Muscle layer of duodenum (tissue), 2 donors: ENCODE results near the gene TTI1.

Experiments
- H3K27ac ChIP-seq: one replicate; pipeline ENCODE4 v1.7.0; 2013; ENCODE audit warnings: mild to moderate bottlenecking, low read length
- H3K27me3 ChIP-seq: one replicate; pipeline ENCODE4 v1.7.0; 2013; ENCODE audit warnings: low read depth, mild to moderate bottlenecking, control low read depth, low read length
- H3K36me3 ChIP-seq, 2 donors: one replicate each; pipeline ENCODE4 v1.7.0; 2013; ENCODE audit warnings: low read length in 2 of 2, control low read depth in 1 of 2, mild to moderate bottlenecking in 1 of 2; ENCODE audit not compliant: insufficient read depth in 2 of 2, control insufficient read depth in 1 of 2
- H3K4me1 ChIP-seq, 2 donors: one replicate each; pipeline ENCODE4 v1.7.0; 2013; ENCODE audit warnings: low read length in 2 of 2, mild to moderate bottlenecking in 2 of 2, control low read depth in 1 of 2, moderate library complexity in 1 of 2; ENCODE audit not compliant: insufficient read depth in 2 of 2, control insufficient read depth in 1 of 2
- H3K4me3 ChIP-seq, 2 donors: one replicate each; pipeline ENCODE4 v1.7.0; 2013; ENCODE audit warnings: low read length in 2 of 2, low read depth in 1 of 2, mild to moderate bottlenecking in 1 of 2
- H3K9me3 ChIP-seq, 2 donors: one replicate each; pipeline ENCODE4 v1.7.0; 2013; ENCODE audit warnings: low read length in 2 of 2, control low read depth in 1 of 2, mild to moderate bottlenecking in 1 of 2; ENCODE audit not compliant: control insufficient read depth in 1 of 2
- donor health status: healthy.

The TTI1 gene

GRCh38 chr20:38066969-38067716 lies 33.9 kb upstream of the TTI1 start:
- no peak overlapping the region for H3K4me3 ChIP-seq
- H3K36me3 ChIP-seq: peaks cover 64 to 69% of the 10 kb centered on the region in 2 donors
- H3K27ac ChIP-seq: no peak overlapping the region
- H3K27me3 ChIP-seq: no peaks in the 10 kb centered on the region
- H3K9me3 ChIP-seq: no peaks in the 10 kb centered on the region
- no peaks in the 10 kb centered on the region for H3K4me1 ChIP-seq

- Histone ChIP-seq H3K4me1 (no peaks in the 10 kb centered on the region), H3K27me3 (no peaks in the 10 kb centered on the region), H3K9me3 (no peaks in the 10 kb centered on the region), H3K4me3 (no peak overlapping the region), H3K36me3 (peaks cover 70 to 72% of the 10 kb centered on the region in 2 donors), H3K27ac (no peak overlapping the region)
Observed at GRCh38 chr20:38065764-38066375, 32.6 kb upstream of the TTI1 start.

GRCh38 chr20:38063911-38064530 lies 30.8 kb upstream of the TTI1 start:
- Histone ChIP-seq H3K36me3 (peaks cover 70 to 72% of the 10 kb centered on the region in 2 donors), H3K27ac (no peak overlapping the region)

GRCh38 chr20:38062890-38063289 lies 29.6 kb upstream of the TTI1 start:
- Histone ChIP-seq H3K27ac (no peak overlapping the region), H3K27me3 (no peaks in the 10 kb centered on the region), H3K4me3 (no peak overlapping the region), H3K36me3 (peaks cover 70 to 72% of the 10 kb centered on the region in 2 donors), H3K9me3 (no peaks in the 10 kb centered on the region), H3K4me1 (no peaks in the 10 kb centered on the region)

More at GRCh38 chr20:38063911-38064530, 30.8 kb upstream of the TTI1 start:
- Histone ChIP-seq H3K27me3 (no peaks in the 10 kb centered on the region), H3K4me3 (no peak overlapping the region), H3K9me3 (no peaks in the 10 kb centered on the region), H3K4me1 (no peaks in the 10 kb centered on the region)

GRCh38 chr20:38061109-38061508 lies 27.9 kb upstream of the TTI1 start:
- no peaks in the 10 kb centered on the region for H3K27me3 ChIP-seq
- peaks cover 0 to 4% of the 10 kb centered on the region in 2 donors for H3K4me1 ChIP-seq
- no peak overlapping the region for H3K27ac ChIP-seq
- H3K4me3 ChIP-seq: no peak overlapping the region
- peaks cover 56 to 62% of the 10 kb centered on the region in 2 donors for H3K36me3 ChIP-seq
- no peaks in the 10 kb centered on the region for H3K9me3 ChIP-seq

GRCh38 chr20:38060536-38060935 lies 27.3 kb upstream of the TTI1 start:
- Histone ChIP-seq H3K27ac (no peak overlapping the region), H3K36me3 (peaks cover 52 to 57% of the 10 kb centered on the region in 2 donors)

GRCh38 chr20:38059832-38060231 lies 26.6 kb upstream of the TTI1 start:
- Histone ChIP-seq H3K4me1 (peaks cover 0 to 4% of the 10 kb centered on the region in 2 donors), H3K27ac (no peak overlapping the region), H3K27me3 (no peaks in the 10 kb centered on the region), H3K4me3 (no peak overlapping the region), H3K36me3 (peaks cover 56 to 57% of the 10 kb centered on the region in 2 donors), H3K9me3 (no peaks in the 10 kb centered on the region)

More at GRCh38 chr20:38060536-38060935, 27.3 kb upstream of the TTI1 start:
- Histone ChIP-seq H3K4me1 (peaks cover 0 to 4% of the 10 kb centered on the region in 2 donors), H3K4me3 (no peak overlapping the region), H3K9me3 (no peaks in the 10 kb centered on the region), H3K27me3 (no peaks in the 10 kb centered on the region)

- H3K4me1 ChIP-seq: peaks cover 0 to 4% of the 10 kb centered on the region in 2 donors
- H3K27me3 ChIP-seq: no peaks in the 10 kb centered on the region
- H3K4me3 ChIP-seq: no peak overlapping the region
- H3K9me3 ChIP-seq: no peaks in the 10 kb centered on the region
- peaks cover 45% of the 10 kb centered on the region in 2 donors for H3K36me3 ChIP-seq
- H3K27ac ChIP-seq: no peak overlapping the region
Observed at GRCh38 chr20:38057351-38057972, 24.2 kb upstream of the TTI1 start.

- Histone ChIP-seq H3K9me3 (no peaks in the 10 kb centered on the region), H3K27me3 (no peaks in the 10 kb centered on the region), H3K4me1 (peaks cover 0 to 4% of the 10 kb centered on the region in 2 donors), H3K4me3 (no peak overlapping the region), H3K36me3 (peaks cover 30 to 40% of the 10 kb centered on the region in 2 donors), H3K27ac (no peak overlapping the region)
Observed at GRCh38 chr20:38055848-38056247, 22.6 kb upstream of the TTI1 start.

- H3K27me3 ChIP-seq: no peaks in the 10 kb centered on the region
- peaks cover 0 to 4% of the 10 kb centered on the region in 2 donors for H3K4me1 ChIP-seq
- peaks cover 30 to 36% of the 10 kb centered on the region in 2 donors for H3K36me3 ChIP-seq
- no peak overlapping the region for H3K27ac ChIP-seq
- H3K4me3 ChIP-seq: no peak overlapping the region
- no peaks in the 10 kb centered on the region for H3K9me3 ChIP-seq
Observed at GRCh38 chr20:38055294-38055693, 22.0 kb upstream of the TTI1 start.

- Histone ChIP-seq H3K4me3 (no peak overlapping the region), H3K36me3 (peaks cover 30 to 32% of the 10 kb centered on the region in 2 donors), H3K27me3 (no peaks in the 10 kb centered on the region), H3K27ac (no peak overlapping the region), H3K9me3 (no peaks in the 10 kb centered on the region), H3K4me1 (peaks cover 0 to 9% of the 10 kb centered on the region in 2 donors)
Observed at GRCh38 chr20:38054647-38055046, 21.4 kb upstream of the TTI1 start.
